GM12878 (cell line): ENCODE results near the gene UBAC2. TPM values are rescaled to one million over a fixed set of nuclear protein-coding genes. Genes with fewer than 3 reads are reported as not detected.

ENCODE experiments used
- ATAC-seq: fragments of 200-7000 bp; cut with Tn5 transposase; 3 replicates; pipeline ENCODE4 v1.9.1; 2020; ENCODE audit warnings: mild to moderate bottlenecking, moderate library complexity
- BruUV-seq: library from RNA; stranded (reverse); fragments of 400-500 nt; replicated peaks from 2 replicates; lab custom pipeline; 2021; lab: Mats Ljungman, UMichigan
- CTCF ChIA-PET: fragments of 300-600 bp; sonication (Branson Sonifier 250); formaldehyde crosslinking; extraction: SDS; loops from one replicate; lab custom pipeline; 2021; ENCODE audit warnings: inconsistent platforms; lab: Yijun Ruan, JAX
- POLR2A ChIA-PET: fragments of 350-600 bp; formaldehyde crosslinking; extraction: SDS; loops from one replicate; lab custom pipeline; 2021; ENCODE audit warnings: inconsistent platforms; lab: Charles Lee
- RAD21 ChIA-PET: fragments of 300-600 bp; sonication (Branson Sonifier 250); formaldehyde crosslinking; loops from one replicate; lab custom pipeline; 2023; ENCODE audit warnings: antibody characterized with exemption; ENCODE audit not compliant: unreplicated experiment; lab: Charles Lee
- SMC1A ChIA-PET: fragments of 300-600 bp; sonication (Branson Sonifier 250); formaldehyde crosslinking; loops from one replicate; lab custom pipeline; 2023; ENCODE audit not compliant: unreplicated experiment, uncharacterized antibody; lab: Charles Lee
- DNase-seq: peaks from one replicate; pipeline ENCODE4 v3.0.0-alpha.2; 2011; ENCODE audit warnings: low read depth, low spot score
- FAIRE-seq: peaks from 3 replicates; lab custom pipeline; 2011; peaks lifted over from hg19 to GRCh38; lab: Jason Lieb, UNC
- H2AFZ ChIP-seq: 2 replicates; pipeline ENCODE4 v1.6.0; 2011; ENCODE audit warnings: low read depth, low read length, control low read depth; ENCODE audit not compliant: control insufficient read depth
- H3K27ac ChIP-seq: 2 replicates; pipeline ENCODE4 v1.5.1; 2011; ENCODE audit warnings: control low read depth; ENCODE audit not compliant: control insufficient read depth, insufficient read depth
- H3K27me3 ChIP-seq, 2 experiments: replicated peaks in 1 of 2; 2 replicates each; pipeline versions ENCODE4 v1.6.0 to v1.6.1; 2011; ENCODE audit warnings: low read length in 1 of 2; ENCODE audit not compliant: control insufficient read depth in 2 of 2, insufficient read depth in 2 of 2
- H3K36me3 ChIP-seq, 2 experiments: 2 replicates each; pipeline ENCODE4 v1.5.1; 2011; ENCODE audit warnings: low read length in 1 of 2; ENCODE audit not compliant: control insufficient read depth in 2 of 2, insufficient read depth in 2 of 2
- H3K4me1 ChIP-seq: 2 replicates; pipeline ENCODE4 v1.6.1; 2011; ENCODE audit warnings: mild to moderate bottlenecking, low read length, moderate library complexity, mixed read lengths; ENCODE audit not compliant: control insufficient read depth, insufficient read depth
- H3K4me2 ChIP-seq: 2 replicates; pipeline ENCODE4 v1.6.0; 2011; ENCODE audit warnings: control low read depth; ENCODE audit not compliant: control insufficient read depth, insufficient read depth
- H3K4me3 ChIP-seq: fragments of 200-600 bp; sonication (generic); 2 replicates; pipeline ENCODE4 v1.5.1; 2016
- H3K79me2 ChIP-seq: 2 replicates; pipeline ENCODE4 v1.6.0; 2011; ENCODE audit warnings: low read length; ENCODE audit not compliant: control insufficient read depth, insufficient read depth
- H3K9ac ChIP-seq: 2 replicates; pipeline ENCODE4 v1.8.0; 2011; ENCODE audit warnings: low read length, control low read depth, mixed read lengths; ENCODE audit not compliant: control insufficient read depth, insufficient read depth
- H3K9me3 ChIP-seq: replicated peaks from 3 replicates; pipeline ENCODE4 v1.5.1; 2011; ENCODE audit warnings: mild to moderate bottlenecking, low read length; ENCODE audit not compliant: control insufficient read depth, insufficient read depth
- H4K20me1 ChIP-seq: 2 replicates; pipeline ENCODE4 v1.6.0; 2011; ENCODE audit not compliant: control insufficient read depth, insufficient read depth
- FOXK2 ChIP-seq: fragments of 450-650 bp; IDR thresholded peaks from 2 replicates; pipeline ENCODE4 v1.6.1; 2017; ENCODE audit warnings: mild to moderate bottlenecking, moderate library complexity
- MTA2 ChIP-seq: fragments of 450-650 bp; IDR thresholded peaks from 2 replicates; pipeline ENCODE4 v1.6.1; 2016; ENCODE audit warnings: low read depth, mild to moderate bottlenecking, moderate library complexity
- WGBS: methylation state at CpG from one replicate; pipeline ENCODE4 v1.1.6; 2016; ENCODE audit warnings: low lambda C conversion rate; ENCODE audit not compliant: insufficient replicate concordance, insufficient coverage; ENCODE audit errors: missing lambda C conversion rate; 5-methylcytosine and 5-hydroxymethylcytosine counted together
- in situ Hi-C: fragments of 300-500 bp; cut with MboI; formaldehyde crosslinking; loops from 9 replicates; pipeline ENCODE4 v1.14.3; 2018; ENCODE audit warnings: mixed read lengths
- intact Hi-C: fragments of 100-400 bp; cut with micrococcal nuclease; formaldehyde crosslinking; loops from one replicate; pipeline ENCODE4 v1.14.2; 2022; ENCODE audit not compliant: unreplicated experiment
- polyA plus RNA-seq, 11 experiments: library from polyadenylated mRNA; depleted of rRNA in 4 of 11; unstranded in 6 of 11; stranded (reverse) in 5 of 11; fragments of >200 nt; fragmentation: Nextera tagmentation in 4 of 11; fragmentation: Illumina TruSeq in 1 of 11; extraction: Ambion mirVana in 4 of 11; extraction: Trizol in 1 of 11; gene quantifications; 1 replicate in 1 of 11; 2 replicates in 10 of 11; pipeline versions ENCODE4 v1.2.1 to v1.2.3, GENCODE V29; 2011 to 2016; ENCODE audit warnings: inconsistent platforms in 2 of 11, missing spikeins in 2 of 11, low read depth in 1 of 11
- total RNA-seq, 4 experiments: library from RNA; depleted of rRNA in 3 of 4; stranded (reverse); fragments of >200 nt in 3 of 4; fragmentation: Illumina TruSeq in 1 of 4; extraction: Trizol in 1 of 4; gene quantifications; 2 replicates each; pipeline versions ENCODE4 v1.2.1 to v1.2.3, GENCODE V29; 2013 to 2021
- TF ChIP-seq, protein P1 (sequence below): fragments of 450-650 bp; formaldehyde crosslinking; IDR thresholded peaks from 2 replicates; pipeline ENCODE4 v1.4.0; 2022; ENCODE audit warnings: mild to moderate bottlenecking, moderate library complexity
- TF ChIP-seq, protein P2 (sequence below): IDR thresholded peaks from 2 replicates; pipeline ENCODE4 v1.6.1; 2012; ENCODE audit warnings: low read length, inconsistent platforms
- TF ChIP-seq, protein P3 (sequence below): fragments of 450-650 bp; IDR thresholded peaks from 2 replicates; pipeline ENCODE4 v1.6.1; 2017; ENCODE audit warnings: low read depth, mild to moderate bottlenecking, moderate library complexity
- TF ChIP-seq, protein P4 (sequence below): fragments of 450-650 bp; formaldehyde crosslinking; IDR thresholded peaks from 2 replicates; pipeline ENCODE4 v1.4.0; 2020; ENCODE audit warnings: mild to moderate bottlenecking, moderate library complexity
- TF ChIP-seq, protein P5 (sequence below): IDR thresholded peaks from 2 replicates; pipeline ENCODE4 v1.6.1; 2012; ENCODE audit warnings: low read depth, low read length, improper control_type of control experiment

The UBAC2 gene
- total and polyA plus RNA-seq, 10 of the 15 experiments (the other 5 are each of a cell fraction or from before 2014, with no cell fraction given): 3.0 to 54.6 (median 17.4) TPM

DNA sequence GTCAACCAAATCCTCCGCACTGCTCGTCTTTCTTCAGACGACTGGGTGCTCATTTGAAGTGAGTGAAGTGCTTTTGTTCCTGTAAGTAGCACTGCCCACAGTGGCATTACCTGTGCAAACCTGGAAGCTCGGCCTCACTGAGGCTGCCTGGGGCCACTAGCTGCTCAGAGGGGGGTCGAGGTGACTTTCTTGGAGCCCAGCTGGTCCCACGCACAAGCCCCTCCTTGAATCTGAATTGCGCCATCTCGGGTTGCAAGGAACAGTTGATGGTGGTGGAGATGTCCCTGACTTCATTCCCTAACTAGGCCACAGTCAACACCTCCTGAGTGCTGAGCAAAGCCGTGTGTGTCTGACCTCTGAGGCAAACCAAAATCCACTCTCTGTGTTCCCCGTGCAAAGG is 185.8 kb downstream of the UBAC2 start (continued):
- TF ChIP-seq, protein P1, sequence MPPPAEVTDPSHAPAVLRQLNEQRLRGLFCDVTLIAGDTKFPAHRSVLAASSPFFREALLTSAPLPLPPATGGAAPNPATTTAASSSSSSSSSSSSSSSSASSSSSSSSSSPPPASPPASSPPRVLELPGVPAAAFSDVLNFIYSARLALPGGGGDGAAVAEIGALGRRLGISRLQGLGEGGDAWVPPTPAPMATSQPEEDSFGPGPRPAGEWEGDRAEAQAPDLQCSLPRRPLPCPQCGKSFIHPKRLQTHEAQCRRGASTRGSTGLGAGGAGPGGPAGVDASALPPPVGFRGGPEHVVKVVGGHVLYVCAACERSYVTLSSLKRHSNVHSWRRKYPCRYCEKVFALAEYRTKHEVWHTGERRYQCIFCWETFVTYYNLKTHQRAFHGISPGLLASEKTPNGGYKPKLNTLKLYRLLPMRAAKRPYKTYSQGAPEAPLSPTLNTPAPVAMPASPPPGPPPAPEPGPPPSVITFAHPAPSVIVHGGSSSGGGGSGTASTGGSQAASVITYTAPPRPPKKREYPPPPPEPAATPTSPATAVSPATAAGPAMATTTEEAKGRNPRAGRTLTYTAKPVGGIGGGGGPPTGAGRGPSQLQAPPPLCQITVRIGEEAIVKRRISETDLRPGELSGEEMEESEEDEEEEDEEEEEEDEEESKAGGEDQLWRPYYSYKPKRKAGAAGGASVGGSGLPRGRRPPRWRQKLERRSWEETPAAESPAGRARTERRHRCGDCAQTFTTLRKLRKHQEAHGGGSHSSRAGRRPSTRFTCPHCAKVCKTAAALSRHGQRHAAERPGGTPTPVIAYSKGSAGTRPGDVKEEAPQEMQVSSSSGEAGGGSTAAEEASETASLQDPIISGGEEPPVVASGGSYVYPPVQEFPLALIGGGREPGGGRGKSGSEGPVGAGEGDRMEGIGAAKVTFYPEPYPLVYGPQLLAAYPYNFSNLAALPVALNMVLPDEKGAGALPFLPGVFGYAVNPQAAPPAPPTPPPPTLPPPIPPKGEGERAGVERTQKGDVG (CRISPR knock-in tag): no peak

DNA sequence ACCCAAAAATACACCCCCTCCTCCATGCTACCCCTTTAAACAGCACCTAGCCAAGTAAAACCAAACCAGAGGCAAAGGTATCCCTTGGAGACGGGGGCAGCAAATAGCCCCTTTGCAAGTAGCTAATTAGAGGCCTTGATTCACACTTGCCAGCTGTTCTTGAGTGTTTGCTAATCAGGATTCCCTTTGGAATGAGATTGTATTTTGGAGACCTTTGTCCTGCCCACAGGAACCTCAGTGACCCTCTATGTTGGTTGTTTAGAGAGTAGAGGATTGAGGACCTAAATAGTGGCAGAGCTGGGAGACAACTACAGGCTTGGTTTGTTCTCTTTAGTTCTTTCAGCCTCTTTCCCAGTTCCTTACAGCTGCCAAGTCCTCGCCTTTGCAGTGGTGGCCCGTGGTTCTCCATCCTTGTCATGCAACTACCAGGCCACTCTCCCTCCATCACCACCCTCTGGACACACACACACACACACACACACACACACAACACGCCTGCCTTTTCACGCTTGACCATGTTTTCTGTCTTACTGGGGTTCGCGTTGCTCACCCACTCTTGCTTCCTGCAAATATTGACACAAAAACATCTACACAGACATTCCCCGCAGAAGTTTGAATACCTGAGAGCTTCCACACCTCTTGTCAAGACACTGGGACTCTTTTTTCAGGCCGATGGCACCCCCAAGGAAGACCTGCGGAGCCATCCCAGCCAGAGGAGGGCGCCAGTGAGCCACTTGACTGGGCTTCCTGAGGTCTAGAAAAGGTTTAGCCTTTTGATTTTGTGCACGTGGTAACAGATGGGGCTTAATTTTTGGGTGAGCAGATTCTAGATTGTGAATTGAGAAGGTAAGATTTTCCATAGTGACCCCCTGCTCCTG is 186.5 kb downstream of the UBAC2 start:
- no peak overlapping the region for H3K4me2 ChIP-seq
- SMC1A ChIA-PET: interaction anchor here (0.5 to 13.7 kb wide), 44 partner anchors 8 to 210 kb away, joined by 3 to 306 read pairs (median 5); partner anchors contain the start of gene GPR18
- H3K36me3 ChIP-seq: 0 out of 4 replicates have a peak, but pooled peaks cover 0 to 3% of the 10 kb centered on the region in 2 experiments
- no peaks in the 10 kb centered on the region for H3K27me3 ChIP-seq
- H2AFZ ChIP-seq: peak overlapping the region; percentile 52; the same call in 1 of the 2 replicates
- FAIRE-seq (peak; percentile 98), DNase-seq (peak; percentile 66), ATAC-seq (peak; percentile 93)
- no peak overlapping the region for H3K4me3 ChIP-seq
- no peaks in the 10 kb centered on the region for H3K79me2 ChIP-seq
- intact Hi-C loops: loop anchor here (1.0 to 2.0 kb wide), 5 partner anchors 45 to 210 kb away; no protein-coding TSS in a partner anchor
- in situ Hi-C loops: loop anchor here (5.0 kb wide), 1 partner anchor 50 kb away; no protein-coding TSS in a partner anchor
- CTCF ChIA-PET: interaction anchor here (0.5 to 22.3 kb wide), 43 partner anchors 11 to 213 kb away, joined by 3 to 577 read pairs (median 6); partner anchors contain the start of gene GPR183
- H3K27ac ChIP-seq: peak overlapping the region; percentile 41; the same call in 1 of the 2 replicates
- no peak overlapping the region for H3K9ac ChIP-seq
- POLR2A ChIA-PET: interaction anchor here (0.6 to 3.8 kb wide), 7 partner anchors 20 to 118 kb away, joined by 3 to 26 read pairs (median 3); no protein-coding TSS in a partner anchor
- no peaks in the 10 kb centered on the region for H3K9me3 ChIP-seq
- peaks cover 26% of the 10 kb centered on the region for H3K4me1 ChIP-seq
- RAD21 ChIA-PET: interaction anchor here (0.8 to 8.0 kb wide), 27 partner anchors 12 to 121 kb away, joined by 3 to 168 read pairs (median 8); no protein-coding TSS in a partner anchor
- no peaks in the 10 kb centered on the region for H4K20me1 ChIP-seq
- WGBS: 34% methylated on average over 11 of the region's 12 CpGs
- BruUV-seq: no TSS peak
- TF ChIP-seq, protein P2, sequence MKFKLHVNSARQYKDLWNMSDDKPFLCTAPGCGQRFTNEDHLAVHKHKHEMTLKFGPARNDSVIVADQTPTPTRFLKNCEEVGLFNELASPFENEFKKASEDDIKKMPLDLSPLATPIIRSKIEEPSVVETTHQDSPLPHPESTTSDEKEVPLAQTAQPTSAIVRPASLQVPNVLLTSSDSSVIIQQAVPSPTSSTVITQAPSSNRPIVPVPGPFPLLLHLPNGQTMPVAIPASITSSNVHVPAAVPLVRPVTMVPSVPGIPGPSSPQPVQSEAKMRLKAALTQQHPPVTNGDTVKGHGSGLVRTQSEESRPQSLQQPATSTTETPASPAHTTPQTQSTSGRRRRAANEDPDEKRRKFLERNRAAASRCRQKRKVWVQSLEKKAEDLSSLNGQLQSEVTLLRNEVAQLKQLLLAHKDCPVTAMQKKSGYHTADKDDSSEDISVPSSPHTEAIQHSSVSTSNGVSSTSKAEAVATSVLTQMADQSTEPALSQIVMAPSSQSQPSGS: peak; percentile 57; the same call in 1 of the 2 replicates
- TF ChIP-seq FOXK2 (no peak), MTA2 (no peak; the same call in 1 of the 2 replicates)
- TF ChIP-seq, protein P3, sequence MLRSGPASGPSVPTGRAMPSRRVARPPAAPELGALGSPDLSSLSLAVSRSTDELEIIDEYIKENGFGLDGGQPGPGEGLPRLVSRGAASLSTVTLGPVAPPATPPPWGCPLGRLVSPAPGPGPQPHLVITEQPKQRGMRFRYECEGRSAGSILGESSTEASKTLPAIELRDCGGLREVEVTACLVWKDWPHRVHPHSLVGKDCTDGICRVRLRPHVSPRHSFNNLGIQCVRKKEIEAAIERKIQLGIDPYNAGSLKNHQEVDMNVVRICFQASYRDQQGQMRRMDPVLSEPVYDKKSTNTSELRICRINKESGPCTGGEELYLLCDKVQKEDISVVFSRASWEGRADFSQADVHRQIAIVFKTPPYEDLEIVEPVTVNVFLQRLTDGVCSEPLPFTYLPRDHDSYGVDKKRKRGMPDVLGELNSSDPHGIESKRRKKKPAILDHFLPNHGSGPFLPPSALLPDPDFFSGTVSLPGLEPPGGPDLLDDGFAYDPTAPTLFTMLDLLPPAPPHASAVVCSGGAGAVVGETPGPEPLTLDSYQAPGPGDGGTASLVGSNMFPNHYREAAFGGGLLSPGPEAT: 0 out of 2 replicates have a peak, but pooled peaks have one; percentile 22
- TF ChIP-seq, protein P4, sequence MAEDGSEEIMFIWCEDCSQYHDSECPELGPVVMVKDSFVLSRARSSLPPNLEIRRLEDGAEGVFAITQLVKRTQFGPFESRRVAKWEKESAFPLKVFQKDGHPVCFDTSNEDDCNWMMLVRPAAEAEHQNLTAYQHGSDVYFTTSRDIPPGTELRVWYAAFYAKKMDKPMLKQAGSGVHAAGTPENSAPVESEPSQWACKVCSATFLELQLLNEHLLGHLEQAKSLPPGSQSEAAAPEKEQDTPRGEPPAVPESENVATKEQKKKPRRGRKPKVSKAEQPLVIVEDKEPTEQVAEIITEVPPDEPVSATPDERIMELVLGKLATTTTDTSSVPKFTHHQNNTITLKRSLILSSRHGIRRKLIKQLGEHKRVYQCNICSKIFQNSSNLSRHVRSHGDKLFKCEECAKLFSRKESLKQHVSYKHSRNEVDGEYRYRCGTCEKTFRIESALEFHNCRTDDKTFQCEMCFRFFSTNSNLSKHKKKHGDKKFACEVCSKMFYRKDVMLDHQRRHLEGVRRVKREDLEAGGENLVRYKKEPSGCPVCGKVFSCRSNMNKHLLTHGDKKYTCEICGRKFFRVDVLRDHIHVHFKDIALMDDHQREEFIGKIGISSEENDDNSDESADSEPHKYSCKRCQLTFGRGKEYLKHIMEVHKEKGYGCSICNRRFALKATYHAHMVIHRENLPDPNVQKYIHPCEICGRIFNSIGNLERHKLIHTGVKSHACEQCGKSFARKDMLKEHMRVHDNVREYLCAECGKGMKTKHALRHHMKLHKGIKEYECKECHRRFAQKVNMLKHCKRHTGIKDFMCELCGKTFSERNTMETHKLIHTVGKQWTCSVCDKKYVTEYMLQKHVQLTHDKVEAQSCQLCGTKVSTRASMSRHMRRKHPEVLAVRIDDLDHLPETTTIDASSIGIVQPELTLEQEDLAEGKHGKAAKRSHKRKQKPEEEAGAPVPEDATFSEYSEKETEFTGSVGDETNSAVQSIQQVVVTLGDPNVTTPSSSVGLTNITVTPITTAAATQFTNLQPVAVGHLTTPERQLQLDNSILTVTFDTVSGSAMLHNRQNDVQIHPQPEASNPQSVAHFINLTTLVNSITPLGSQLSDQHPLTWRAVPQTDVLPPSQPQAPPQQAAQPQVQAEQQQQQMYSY: no peak
- TF ChIP-seq, protein P5, sequence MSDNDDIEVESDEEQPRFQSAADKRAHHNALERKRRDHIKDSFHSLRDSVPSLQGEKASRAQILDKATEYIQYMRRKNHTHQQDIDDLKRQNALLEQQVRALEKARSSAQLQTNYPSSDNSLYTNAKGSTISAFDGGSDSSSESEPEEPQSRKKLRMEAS: peak; percentile 70
